ENCODE measurements around the gene RGS13. TPM values are rescaled to one million over a fixed set of nuclear protein-coding genes. Genes with fewer than 3 reads are reported as not detected.

The RGS13 gene
- total RNA-seq, 2 experiments from 2014 or later, result not detected

- H3K36me3 Mint-ChIP-seq (ENCODE audit: low read depth), result no peaks in the 10 kb centered on the region
- DNase-seq, result no peak
- no peak for ATAC-seq
- no peak overlapping the region for H3K4me3 Mint-ChIP-seq
- no peaks in the 10 kb centered on the region for H3K4me1 Mint-ChIP-seq (ENCODE audit: low read depth)
- no peak overlapping the region for H3K27ac Mint-ChIP-seq
- H3K9me3 Mint-ChIP-seq, result no peaks in the 10 kb centered on the region
- no peak for TF ChIP-seq CTCF (IDR thresholded peaks at IDR 0.05)
- ChIA-PET CTCF (interaction anchor here (1.7 kb wide), 1 partner anchor 155 kb away, joined by 6 read pairs; no protein-coding TSS in a partner anchor), POLR2A (no interaction called here)
- peaks cover under 1% of the 10 kb centered on the region for H3K27me3 Mint-ChIP-seq
- intact Hi-C loops (cut with micrococcal nuclease), result loop anchor here (10.0 kb wide), 1 partner anchor 175 kb away; the partner anchor contains the start of gene RGS2
Measured at GRCh38 chr1:192629612-192630011, 6.3 kb upstream of the RGS13 start.

- no peak overlapping the region for H3K27ac Mint-ChIP-seq
- DNase-seq (no peak), ATAC-seq (no peak)
- POLR2A ChIA-PET, result no interaction called here
- no peak overlapping the region for H3K4me3 Mint-ChIP-seq
- H3K36me3 Mint-ChIP-seq (ENCODE audit: low read depth), result no peaks in the 10 kb centered on the region
- H3K9me3 Mint-ChIP-seq, result no peaks in the 10 kb centered on the region
- intact Hi-C loops (cut with micrococcal nuclease), result loop anchor here (10.0 kb wide), 1 partner anchor 174 kb away; the partner anchor contains the start of gene RGS2
- peaks cover 4% of the 10 kb centered on the region for H3K27me3 Mint-ChIP-seq
- TF ChIP-seq CTCF (IDR thresholded peaks at IDR 0.05), result no peak
- CTCF ChIA-PET, result no interaction called here
- no peaks in the 10 kb centered on the region for H3K4me1 Mint-ChIP-seq (ENCODE audit: low read depth)
Measured at GRCh38 chr1:192630521-192631287, 5.2 kb upstream of the RGS13 start.

GRCh38 chr1:192631749-192632148, 4.2 kb upstream of the RGS13 start:
- no peaks in the 10 kb centered on the region for H3K9me3 Mint-ChIP-seq
- ATAC-seq, result no peak
- CTCF ChIA-PET, result no interaction called here
- H3K4me1 Mint-ChIP-seq (ENCODE audit: low read depth), result no peaks in the 10 kb centered on the region
- no peak for DNase-seq
- TF ChIP-seq CTCF (IDR thresholded peaks at IDR 0.05), result no peak
- H3K27me3 Mint-ChIP-seq, result peaks cover 6% of the 10 kb centered on the region
- POLR2A ChIA-PET, result no interaction called here
- no peak overlapping the region for H3K4me3 Mint-ChIP-seq
- no peaks in the 10 kb centered on the region for H3K36me3 Mint-ChIP-seq (ENCODE audit: low read depth)
- no peak overlapping the region for H3K27ac Mint-ChIP-seq
- intact Hi-C loops (cut with micrococcal nuclease), result loop anchor here (10.0 kb wide), 1 partner anchor 173 kb away; the partner anchor contains the start of gene RGS2

- intact Hi-C loops (cut with micrococcal nuclease), result loop anchor here (10.0 kb wide), 1 partner anchor 173 kb away; the partner anchor contains the start of gene RGS2
- ATAC-seq (no peak), DNase-seq (no peak)
- CTCF ChIA-PET, result no interaction called here
- H3K4me3 Mint-ChIP-seq, result no peak overlapping the region
- no peaks in the 10 kb centered on the region for H3K36me3 Mint-ChIP-seq (ENCODE audit: low read depth)
- no peaks in the 10 kb centered on the region for H3K9me3 Mint-ChIP-seq
- TF ChIP-seq CTCF (IDR thresholded peaks at IDR 0.05), result no peak
- peaks cover 6% of the 10 kb centered on the region for H3K27me3 Mint-ChIP-seq
- no peak overlapping the region for H3K27ac Mint-ChIP-seq
- no peaks in the 10 kb centered on the region for H3K4me1 Mint-ChIP-seq (ENCODE audit: low read depth)
- POLR2A ChIA-PET, result no interaction called here
Measured at GRCh38 chr1:192632188-192632587, 3.8 kb upstream of the RGS13 start.
